BLaER1 treated with 17β-estradiol and CSF1 and Interleukin-3, amounts not matched to agents 10 nM and 100 nM (cell line): ENCODE results near the gene MICOS13.
"Not testable (repeated sequence)": the region's sequence is repeated elsewhere in the genome, so short reads cannot be mapped to it uniquely, and the experiment has no call there.

Source experiments
- H3K27ac ChIP-seq, 11 experiments: shearing (Covaris generic); formaldehyde crosslinking; 2 replicates each; pipeline ENCODE4 v1.8.1; 2022
- H3K27me3 ChIP-seq, 11 experiments: shearing (Covaris generic); formaldehyde crosslinking; 2 replicates each; pipeline ENCODE4 v1.8.1; 2022
- H3K36me3 ChIP-seq, 11 experiments: shearing (Covaris generic); formaldehyde crosslinking; 2 replicates each; pipeline ENCODE4 v1.8.1; 2022
- H3K4me1 ChIP-seq, 10 experiments: shearing (Covaris generic); formaldehyde crosslinking; 2 replicates each; pipeline ENCODE4 v1.8.1; 2022
- H3K4me2 ChIP-seq, 11 experiments: shearing (Covaris generic); formaldehyde crosslinking; 2 replicates each; pipeline ENCODE4 v1.8.1; 2022
- H3K4me3 ChIP-seq, 10 experiments: shearing (Covaris generic); formaldehyde crosslinking; 2 replicates each; pipeline ENCODE4 v1.8.1; 2022
- H3K9ac ChIP-seq, 11 experiments: shearing (Covaris generic); formaldehyde crosslinking; 2 replicates each; pipeline ENCODE4 v1.8.1; 2022
- H3K9me3 ChIP-seq, 11 experiments: shearing (Covaris generic); formaldehyde crosslinking; replicated peaks in 1 of 11; 2 replicates each; pipeline ENCODE4 v1.8.1; 2022
- H4K20me1 ChIP-seq, 11 experiments: shearing (Covaris generic); formaldehyde crosslinking; 2 replicates each; pipeline ENCODE4 v1.8.1; 2022
- Cebpa-rat ChIP-seq, 11 experiments: shearing (Covaris generic); IDR thresholded peaks; 2 replicates each; pipeline ENCODE4 v1.8.1; 2022

The MICOS13 gene

GRCh38 chr19:5703819-5704818, 23.8 kb upstream of the MICOS13 start:
- Histone ChIP-seq H3K36me3 (peaks cover 81 to 97% (median 90%) of the 10 kb centered on the region in 11 experiments), H3K4me3 (no peak overlapping the region), H3K9ac (no peak overlapping the region), H3K9me3 (peaks cover 0 to 27% (median 9%) of the 10 kb centered on the region in 11 experiments; a peak in 12 of 22 replicates), H3K4me2 (no peak overlapping the region), H4K20me1 (peaks cover 33 to 83% (median 66%) of the 10 kb centered on the region in 11 experiments; a peak in 21 of 22 replicates), H3K4me1 (peaks cover 2 to 19% (median 12%) of the 10 kb centered on the region in 10 experiments; a peak in 18 of 20 replicates), H3K27me3 (no peaks in the 10 kb centered on the region), H3K27ac (no peak overlapping the region)
- TF ChIP-seq Cebpa-rat (IDR thresholded peaks at IDR 0.05) = no peak

- H3K27ac ChIP-seq, H3K4me2 ChIP-seq, H3K27me3 ChIP-seq, H3K9ac ChIP-seq, H3K4me3 ChIP-seq: not testable (repeated sequence)
- H3K4me1 ChIP-seq = peaks cover 5 to 30% (median 24%) of the 10 kb centered on the region in 10 experiments; a peak in 18 of 20 replicates
- H3K36me3 ChIP-seq = peaks cover 68 to 92% (median 84%) of the 10 kb centered on the region in 11 experiments
- peaks cover 53 to 86% (median 77%) of the 10 kb centered on the region in 11 experiments for H4K20me1 ChIP-seq
- peaks cover 0 to 27% (median 9%) of the 10 kb centered on the region in 11 experiments; a peak in 12 of 22 replicates for H3K9me3 ChIP-seq
Observed at GRCh38 chr19:5702053-5702410, 21.7 kb upstream of the MICOS13 start.

GRCh38 chr19:5700455-5701092, 20.3 kb upstream of the MICOS13 start:
- no peak overlapping the region; a peak in 1 of 22 replicates for H3K4me2 ChIP-seq
- no peak for TF ChIP-seq Cebpa-rat (IDR thresholded peaks at IDR 0.05)
- peaks cover 5 to 30% (median 26%) of the 10 kb centered on the region in 10 experiments; a peak in 18 of 20 replicates for H3K4me1 ChIP-seq
- peaks cover 64 to 86% (median 80%) of the 10 kb centered on the region in 11 experiments for H4K20me1 ChIP-seq
- H3K27me3 ChIP-seq = no peaks in the 10 kb centered on the region
- H3K4me3 ChIP-seq = no peak overlapping the region
- H3K36me3 ChIP-seq = peaks cover 66 to 92% (median 84%) of the 10 kb centered on the region in 11 experiments
- peaks cover 0 to 27% (median 9%) of the 10 kb centered on the region in 11 experiments; a peak in 12 of 22 replicates for H3K9me3 ChIP-seq
- no peak overlapping the region for H3K27ac ChIP-seq
- no peak overlapping the region for H3K9ac ChIP-seq

- no peaks in the 10 kb centered on the region for H3K27me3 ChIP-seq
- H4K20me1 ChIP-seq = peaks cover 74 to 86% (median 80%) of the 10 kb centered on the region in 11 experiments
- H3K4me2 ChIP-seq = peak overlapping the region; percentile 1 to 66 (median 56); a peak in 20 of 22 replicates
- peak overlapping the region in 8 of 11 experiments; percentile 1 to 46 (median 28); a peak in 13 of 22 replicates for H3K9ac ChIP-seq
- peaks cover 0 to 22% (median 8%) of the 10 kb centered on the region in 11 experiments; a peak in 12 of 22 replicates for H3K9me3 ChIP-seq
- peak overlapping the region in 5 of 11 experiments; percentile 9 to 56 (median 14); a peak in 8 of 22 replicates for H3K27ac ChIP-seq
- no peak overlapping the region for H3K4me3 ChIP-seq
- H3K4me1 ChIP-seq = peaks cover 5 to 30% (median 26%) of the 10 kb centered on the region in 10 experiments; a peak in 18 of 20 replicates
- TF ChIP-seq Cebpa-rat (IDR thresholded peaks at IDR 0.05) = no peak
- peaks cover 66 to 92% (median 84%) of the 10 kb centered on the region in 11 experiments for H3K36me3 ChIP-seq
Observed at GRCh38 chr19:5698635-5699422, 18.5 kb upstream of the MICOS13 start.

GRCh38 chr19:5697890-5698634, 17.7 kb upstream of the MICOS13 start:
- Histone ChIP-seq H3K9me3 (peaks cover 0 to 14% (median 1%) of the 10 kb centered on the region in 11 experiments; a peak in 9 of 22 replicates), H3K9ac (peak overlapping the region in 5 of 11 experiments; percentile 1 to 46 (median 24); a peak in 8 of 22 replicates), H3K36me3 (peaks cover 66 to 92% (median 84%) of the 10 kb centered on the region in 11 experiments), H3K4me1 (peaks cover 8 to 34% (median 30%) of the 10 kb centered on the region in 10 experiments; a peak in 18 of 20 replicates), H3K27me3 (no peaks in the 10 kb centered on the region), H3K27ac (peak overlapping the region in 4 of 11 experiments; percentile 9 to 56 (median 24); a peak in 3 of 22 replicates), H3K4me3 (no peak overlapping the region), H4K20me1 (peaks cover 76 to 86% (median 81%) of the 10 kb centered on the region in 11 experiments), H3K4me2 (peak overlapping the region in 6 of 11 experiments; percentile 51 to 66 (median 59); a peak in 9 of 22 replicates)
- TF ChIP-seq Cebpa-rat (IDR thresholded peaks at IDR 0.05) = no peak

GRCh38 chr19:5697022-5697889, 16.9 kb upstream of the MICOS13 start:
- no peak for TF ChIP-seq Cebpa-rat (IDR thresholded peaks at IDR 0.05)
- Histone ChIP-seq H3K9me3 (peaks cover 0 to 13% (median 0%) of the 10 kb centered on the region in 11 experiments; a peak in 4 of 22 replicates), H3K4me1 (peaks cover 16 to 42% (median 35%) of the 10 kb centered on the region in 10 experiments; a peak in 19 of 20 replicates), H3K27me3 (no peaks in the 10 kb centered on the region), H3K27ac (no peak overlapping the region), H3K4me2 (no peak overlapping the region), H3K9ac (no peak overlapping the region), H3K36me3 (peaks cover 72 to 95% (median 90%) of the 10 kb centered on the region in 11 experiments), H3K4me3 (no peak overlapping the region), H4K20me1 (peaks cover 84 to 93% (median 90%) of the 10 kb centered on the region in 11 experiments)
